ENCODE data around the gene FIS1. TPM values are rescaled to one million over a fixed set of nuclear protein-coding genes. Genes with fewer than 3 reads are reported as not detected.

The FIS1 gene
- total and polyA plus RNA-seq, 11 donors, result 204 to 491 (median 282) TPM

- H3K27ac ChIP-seq, result no peak overlapping the region
- no peak for TF ChIP-seq POLR2A (IDR thresholded peaks at IDR 0.05)
- no peak for TF ChIP-seq CTCF (IDR thresholded peaks at IDR 0.05)
- H3K4me1 ChIP-seq, result peaks cover 4 to 43% (median 30%) of the 10 kb centered on the region in 12 donors
- DNase-seq, result no peak
- no peaks in the 10 kb centered on the region for H3K27me3 ChIP-seq
- WGBS, 4 donors, result 79 to 83% (median 82%) methylated on average over 5 of the region's 5 CpGs
- intact Hi-C loops (cut with DNase I), result no loop called here
- peaks cover 0 to 48% (median 30%) of the 10 kb centered on the region in 9 donors for H3K36me3 ChIP-seq
- ATAC-seq, result no peak
- H3K9me3 ChIP-seq, result no peaks in the 10 kb centered on the region
- H3K4me3 ChIP-seq, result no peak overlapping the region
Observed at GRCh38 chr7:101220295-101220694, 24.6 kb downstream of the FIS1 start.

GRCh38 chr7:101218236-101219125 is 26.4 kb downstream of the FIS1 start:
- H3K27ac ChIP-seq, result peak overlapping the region in 11 of 12 donors; percentile 82 to 97 (median 91)
- no peaks in the 10 kb centered on the region for H3K9me3 ChIP-seq
- peaks cover 4 to 48% (median 31%) of the 10 kb centered on the region in 12 donors for H3K4me1 ChIP-seq
- DNase-seq, result no peak
- no peak for TF ChIP-seq CTCF (IDR thresholded peaks at IDR 0.05)
- no peak for TF ChIP-seq POLR2A (IDR thresholded peaks at IDR 0.05)
- peaks cover 0 to 48% (median 27%) of the 10 kb centered on the region in 9 donors for H3K36me3 ChIP-seq
- intact Hi-C loops (cut with DNase I), result loop anchor here in 6 of 10 donors (2.0 to 10.0 kb wide), 4 partner anchors 20 to 66 kb away; partner anchors contain the start of gene FIS1 (in 2 of the 6)
- ATAC-seq, result peak in 1 of 4 donors; percentile 0
- peak overlapping the region; percentile 53 to 95 (median 80) for H3K4me3 ChIP-seq
- WGBS, 4 donors, result 9 to 11% (median 10%) methylated on average over 26 of the region's 26 CpGs
- H3K27me3 ChIP-seq, result no peaks in the 10 kb centered on the region

GRCh38 chr7:101217388-101218235 is 27.3 kb downstream of the FIS1 start, which contains the start of the genes PLOD3 and ZNHIT1:
TSS of gene PLOD3 (minus strand) at chr7:101217581. CDS start at chr7:101217274, 307 bp downstream.
TSS of gene ZNHIT1 (plus strand) at chr7:101218165. CDS start at chr7:101218196, 31 bp downstream.
- peaks cover 4 to 48% (median 31%) of the 10 kb centered on the region in 12 donors for H3K4me1 ChIP-seq
- WGBS, 4 donors, result 1% methylated on average over 30 to 57 of the region's 57 CpGs
- intact Hi-C loops (cut with DNase I), result loop anchor here in 9 of 10 donors (1.0 to 10.0 kb wide), 5 partner anchors 21 to 67 kb away; partner anchors contain the start of gene FIS1 (in 3 of the 9)
- no peaks in the 10 kb centered on the region for H3K27me3 ChIP-seq
- peak in 1 of 2 donors; percentile 37 for TF ChIP-seq POLR2A (IDR thresholded peaks at IDR 0.05)
- peak in 9 of 12 donors; percentile 9 to 53 (median 23) for TF ChIP-seq CTCF (IDR thresholded peaks at IDR 0.05)
- H3K36me3 ChIP-seq, result peaks cover 0 to 48% (median 27%) of the 10 kb centered on the region in 9 donors
- DNase-seq (peak; percentile 96 to 99 (median 97)), ATAC-seq (peak; percentile 91 to 96 (median 94))
- no peaks in the 10 kb centered on the region for H3K9me3 ChIP-seq
- peak within 1 kb of the TSS; percentile 82 to 97 (median 90) for H3K27ac ChIP-seq
- H3K4me3 ChIP-seq, result peak within 1 kb of the TSS; percentile 53 to 95 (median 80)
